Measurements from ENCODE around the gene BABAM1. TPM values are rescaled to one million over a fixed set of nuclear protein-coding genes. Genes with fewer than 3 reads are reported as not detected.
A peak's percentile ranks its signal among the peaks of the same experiment; 100 is the strongest.
"Not testable (repeated sequence)": the region's sequence is repeated elsewhere in the genome, so short reads cannot be mapped to it uniquely, and the experiment has no call there.

BABAM1 gene
- total RNA-seq, 2 experiments from 2014 or later, result 104 to 112 TPM

DNA sequence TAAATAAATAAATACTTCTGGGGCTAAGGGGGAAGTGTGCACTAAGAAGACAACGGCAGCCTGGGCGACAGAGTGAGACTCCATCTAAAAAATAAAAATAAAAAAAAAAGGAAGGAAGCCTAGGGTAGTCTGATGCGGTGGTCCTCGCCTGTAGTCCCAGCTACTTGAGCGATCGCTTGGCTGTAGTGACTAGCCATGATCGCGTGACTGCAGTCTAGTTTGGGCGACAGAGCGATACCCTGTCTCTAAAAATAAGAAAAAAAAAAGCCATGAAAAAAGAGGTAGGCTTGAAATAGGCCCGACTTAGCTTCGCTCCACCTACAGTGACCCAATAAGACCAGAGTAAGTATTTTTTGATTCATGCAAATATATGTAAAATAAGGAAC lies 661 bp upstream of the BABAM1 start:
- H3K4me3 Mint-ChIP-seq, result peak overlapping the region; percentile 89
- no peaks in the 10 kb centered on the region for H3K9me3 Mint-ChIP-seq
- POLR2A ChIA-PET, result interaction anchor here (0.6 to 1.4 kb wide), 8 partner anchors 9 to 424 kb away, joined by 3 to 4 read pairs (median 4); partner anchors contain the start of genes DDA1 and USE1
- ATAC-seq (ENCODE audit: low read depth), result no peak
- H3K36me3 Mint-ChIP-seq, result peaks cover 7% of the 10 kb centered on the region
- H3K4me1 Mint-ChIP-seq, result peaks cover 20% of the 10 kb centered on the region
- no peak for DNase-seq
- H3K27ac Mint-ChIP-seq, result peak overlapping the region; percentile 72
- no peaks in the 10 kb centered on the region for H3K27me3 Mint-ChIP-seq

DNA sequence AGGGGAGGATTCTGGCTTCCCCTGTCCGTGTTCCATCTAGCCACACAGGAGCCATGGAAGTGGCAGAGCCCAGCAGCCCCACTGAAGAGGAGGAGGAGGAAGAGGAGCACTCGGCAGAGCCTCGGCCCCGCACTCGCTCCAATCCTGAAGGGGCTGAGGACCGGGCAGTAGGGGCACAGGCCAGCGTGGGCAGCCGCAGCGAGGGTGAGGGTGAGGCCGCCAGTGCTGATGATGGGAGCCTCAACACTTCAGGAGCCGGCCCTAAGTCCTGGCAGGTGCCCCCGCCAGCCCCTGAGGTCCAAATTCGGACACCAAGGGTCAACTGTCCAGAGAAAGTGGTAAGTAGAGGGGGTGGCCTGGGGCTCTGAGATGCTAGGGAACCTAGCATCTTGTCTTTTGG lies 1.5 kb downstream of the BABAM1 start:
- no peaks in the 10 kb centered on the region for H3K9me3 Mint-ChIP-seq
- no peak for DNase-seq
- H3K36me3 Mint-ChIP-seq, result peaks cover 11% of the 10 kb centered on the region
- H3K4me3 Mint-ChIP-seq, result peak overlapping the region; percentile 89
- POLR2A ChIA-PET, result interaction anchor here (0.7 kb wide), 1 partner anchor 217 kb away, joined by 9 read pairs; no protein-coding TSS in a partner anchor
- no peaks in the 10 kb centered on the region for H3K27me3 Mint-ChIP-seq
- H3K4me1 Mint-ChIP-seq, result peaks cover 20% of the 10 kb centered on the region
- no peak overlapping the region for H3K27ac Mint-ChIP-seq
- ATAC-seq (ENCODE audit: low read depth), result no peak

DNA sequence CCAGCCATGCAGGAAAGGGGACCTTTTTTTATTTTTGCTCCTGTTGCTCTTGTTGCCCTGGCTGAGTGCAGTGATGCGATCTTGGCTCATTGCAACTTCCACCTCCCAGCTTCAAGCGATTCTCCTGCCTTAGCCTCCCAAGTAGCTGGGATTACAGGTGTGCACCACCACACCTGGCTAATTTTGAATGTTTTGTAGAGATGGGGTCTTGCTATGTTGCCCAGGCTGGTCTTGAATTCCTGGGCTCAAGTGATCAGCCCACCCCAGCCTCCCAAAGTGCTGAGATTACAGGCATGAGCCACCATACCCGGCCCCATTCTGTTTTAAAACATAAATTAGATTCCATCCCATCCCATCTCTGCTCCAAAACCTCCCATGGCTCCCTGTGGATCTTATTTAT lies 7.6 kb downstream of the BABAM1 start:
- H3K36me3 Mint-ChIP-seq, result peaks cover 19% of the 10 kb centered on the region
- H3K27me3 Mint-ChIP-seq; H3K9me3 Mint-ChIP-seq; H3K4me1 Mint-ChIP-seq; ATAC-seq (ENCODE audit: low read depth); H3K27ac Mint-ChIP-seq; H3K4me3 Mint-ChIP-seq; POLR2A ChIA-PET; DNase-seq: not testable (repeated sequence)

DNA sequence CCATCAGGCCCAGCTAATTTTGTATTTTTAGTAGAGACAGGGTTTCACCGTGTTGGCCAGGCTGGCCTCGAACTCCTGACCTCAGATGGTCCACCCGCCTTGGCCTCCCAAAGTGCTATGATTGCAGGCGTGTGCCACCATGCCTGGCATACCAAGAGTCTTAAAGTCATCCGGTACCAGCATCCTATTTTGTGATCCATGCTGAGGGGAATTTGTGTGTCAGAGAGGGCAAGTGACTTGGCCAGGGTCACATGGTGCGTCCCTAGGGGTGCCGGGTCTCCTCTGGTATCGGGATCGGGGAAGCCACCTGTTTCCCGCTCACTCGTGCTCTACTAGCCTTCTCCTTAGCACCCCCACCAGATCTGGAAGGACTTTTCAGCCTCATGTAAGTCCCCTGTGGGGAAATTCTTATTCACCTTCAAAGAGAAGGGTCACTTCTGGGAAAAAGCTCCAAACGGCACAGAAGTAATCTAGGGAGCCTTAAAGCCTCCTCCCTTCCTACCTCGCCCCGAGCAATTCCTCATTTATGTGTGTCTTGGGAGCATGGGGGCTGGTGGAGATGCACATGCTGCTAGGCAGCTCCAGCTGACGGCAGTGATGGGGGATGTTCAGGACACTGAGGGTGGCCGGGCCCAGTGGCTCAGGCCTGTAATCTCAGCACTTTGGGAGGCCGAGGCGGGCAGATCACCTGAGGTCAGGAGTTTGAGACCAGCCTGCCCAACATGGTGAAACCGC lies 8.4 kb downstream of the BABAM1 start:
- Mint-ChIP-seq H3K4me1 (peaks cover 2% of the 10 kb centered on the region), H3K27ac (no peak overlapping the region), H3K36me3 (peaks cover 16% of the 10 kb centered on the region), H3K27me3 (no peaks in the 10 kb centered on the region), H3K9me3 (no peaks in the 10 kb centered on the region), H3K4me3 (no peak overlapping the region)
- POLR2A ChIA-PET, result no interaction called here
- ATAC-seq (ENCODE audit: low read depth), result no peak
- DNase-seq, result no peak

DNA sequence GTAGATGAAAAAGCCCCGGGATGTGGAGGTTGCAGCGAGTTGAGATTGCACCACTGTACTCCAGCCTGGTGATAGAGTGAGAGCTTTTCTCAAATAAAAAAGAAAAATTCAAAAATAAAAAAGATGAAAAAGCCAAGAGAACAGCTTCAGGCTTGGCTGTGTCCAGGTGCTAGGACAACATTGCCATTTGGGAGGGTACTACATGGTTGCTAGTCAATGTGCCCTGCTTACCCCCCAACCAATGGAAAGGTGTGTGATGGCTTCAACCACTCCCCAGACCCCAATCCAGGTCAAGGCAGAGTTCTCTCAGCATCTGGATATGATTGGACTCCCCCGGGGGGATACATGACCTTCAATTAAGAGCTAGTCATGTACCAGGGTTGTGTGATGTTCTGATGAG lies 12.2 kb downstream of the BABAM1 start:
- peaks cover 10% of the 10 kb centered on the region for H3K4me1 Mint-ChIP-seq
- H3K27ac Mint-ChIP-seq, result no peak overlapping the region
- H3K4me3 Mint-ChIP-seq, result no peak overlapping the region

DNA sequence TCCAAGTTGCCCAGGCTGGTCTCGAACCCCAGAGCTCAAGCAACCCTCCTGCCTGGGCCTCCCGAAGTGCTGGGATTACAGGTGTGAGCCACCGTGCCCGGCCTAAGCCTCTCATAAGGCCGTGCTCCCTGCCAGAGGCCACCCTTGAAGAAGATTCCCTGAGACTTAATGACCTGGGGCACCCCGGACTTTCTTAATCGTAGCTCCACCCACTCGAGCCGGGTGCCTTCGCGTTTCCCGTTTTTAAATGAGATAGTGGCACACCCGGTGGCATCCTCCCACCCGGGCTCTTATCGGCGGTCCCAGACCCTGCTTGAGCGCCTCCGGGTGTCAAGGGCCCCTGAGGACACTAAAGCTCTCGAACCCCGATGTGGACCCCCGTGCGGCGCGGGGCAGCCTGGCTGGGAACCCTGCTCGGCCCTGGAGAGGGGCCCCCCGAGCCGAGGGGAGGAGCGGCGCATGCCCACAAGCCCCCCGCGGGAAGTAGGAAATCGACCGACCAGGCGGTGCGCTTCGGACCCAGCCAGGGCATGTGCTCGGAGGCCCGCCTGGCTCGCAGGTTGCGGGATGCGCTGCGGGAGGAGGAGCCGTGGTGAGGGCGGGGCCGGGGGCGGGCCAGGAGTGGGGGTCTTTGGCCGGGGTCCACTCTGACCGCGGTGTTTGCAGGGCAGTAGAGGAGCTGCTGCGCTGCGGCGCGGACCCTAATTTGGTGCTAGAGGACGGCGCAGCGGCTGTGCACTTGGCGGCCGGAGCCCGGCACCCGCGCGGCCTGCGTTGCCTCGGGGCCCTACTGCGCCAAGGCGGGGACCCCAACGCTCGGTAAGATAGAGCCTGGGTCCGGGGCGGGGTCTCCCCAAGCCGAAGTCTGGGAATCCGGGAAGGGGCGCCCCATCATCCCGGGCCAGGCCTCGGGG lies 14.4 kb downstream of the BABAM1 start, which contains the start of gene ANKLE1:
ANKLE1 (plus strand) TSS at position 511 of the 914 bp plus-strand sequence; CDS start at position 531, 20 bp downstream.
- DNase-seq (peak; percentile 67), ATAC-seq (ENCODE audit: low read depth) (peak; percentile 52)
- peaks cover 10% of the 10 kb centered on the region for H3K4me1 Mint-ChIP-seq
- H3K9me3 Mint-ChIP-seq, result no peaks in the 10 kb centered on the region
- peaks cover 8% of the 10 kb centered on the region for H3K36me3 Mint-ChIP-seq
- H3K27me3 Mint-ChIP-seq, result no peaks in the 10 kb centered on the region
- peak within 1 kb of the TSS; percentile 81 for H3K27ac Mint-ChIP-seq
- peak within 1 kb of the TSS; percentile 86 for H3K4me3 Mint-ChIP-seq
- POLR2A ChIA-PET, result interaction anchor here (0.6 to 2.1 kb wide), 12 partner anchors 11 to 327 kb away, joined by 3 to 10 read pairs (median 4); partner anchors contain the start of genes BABAM1, MYO9B and OCEL1

More for the DNA sequence above, 12.2 kb downstream of the BABAM1 start:
- DNase-seq, result no peak
- POLR2A ChIA-PET, result interaction anchor here (0.8 kb wide), 2 partner anchors 15 to 54 kb away, joined by 3 read pairs; partner anchors contain the start of genes OCEL1 and USHBP1
- H3K27me3 Mint-ChIP-seq, result no peaks in the 10 kb centered on the region
- ATAC-seq (ENCODE audit: low read depth), result no peak
- H3K9me3 Mint-ChIP-seq, result no peaks in the 10 kb centered on the region
- peaks cover 11% of the 10 kb centered on the region for H3K36me3 Mint-ChIP-seq

DNA sequence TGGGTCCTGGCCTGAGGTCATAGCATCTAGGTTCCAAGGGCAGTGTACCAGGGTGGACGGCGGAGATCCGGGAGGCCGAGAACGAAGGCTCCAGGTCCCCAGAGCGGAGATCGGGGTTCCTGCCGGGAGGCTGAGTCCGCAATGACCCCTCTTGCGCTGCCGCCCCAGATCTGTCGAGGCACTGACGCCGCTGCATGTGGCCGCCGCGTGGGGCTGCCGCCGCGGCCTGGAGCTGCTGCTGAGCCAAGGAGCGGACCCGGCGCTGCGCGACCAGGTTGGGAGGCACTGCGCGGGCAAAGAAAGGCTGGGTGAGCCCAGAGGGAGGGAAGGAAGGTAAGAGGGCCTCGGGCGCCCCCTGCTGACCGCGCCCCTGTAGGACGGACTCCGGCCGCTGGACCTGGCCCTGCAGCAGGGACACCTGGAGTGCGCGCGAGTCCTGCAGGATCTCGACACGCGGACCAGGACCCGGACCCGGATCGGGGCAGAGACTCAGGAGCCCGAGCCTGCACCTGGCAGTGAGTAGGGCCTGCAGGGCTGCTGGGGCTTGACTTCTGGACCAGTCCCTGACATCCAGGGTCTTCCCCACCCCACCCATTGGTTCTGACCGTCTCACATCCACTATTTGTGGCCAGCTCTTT lies 15.4 kb downstream of the BABAM1 start:
- peaks cover 10% of the 10 kb centered on the region for H3K4me1 Mint-ChIP-seq
- no peaks in the 10 kb centered on the region for H3K9me3 Mint-ChIP-seq
- DNase-seq (peak; percentile 86), ATAC-seq (ENCODE audit: low read depth) (peak; percentile 87)
- H3K4me3 Mint-ChIP-seq, result peak overlapping the region; percentile 86
- peaks cover 2% of the 10 kb centered on the region for H3K36me3 Mint-ChIP-seq
- H3K27me3 Mint-ChIP-seq, result no peaks in the 10 kb centered on the region
- peak overlapping the region; percentile 81 for H3K27ac Mint-ChIP-seq
- POLR2A ChIA-PET, result interaction anchor here (0.5 to 2.1 kb wide), 8 partner anchors 10 to 213 kb away, joined by 3 to 10 read pairs (median 4); partner anchors contain the start of genes BABAM1, MYO9B and OCEL1

DNA sequence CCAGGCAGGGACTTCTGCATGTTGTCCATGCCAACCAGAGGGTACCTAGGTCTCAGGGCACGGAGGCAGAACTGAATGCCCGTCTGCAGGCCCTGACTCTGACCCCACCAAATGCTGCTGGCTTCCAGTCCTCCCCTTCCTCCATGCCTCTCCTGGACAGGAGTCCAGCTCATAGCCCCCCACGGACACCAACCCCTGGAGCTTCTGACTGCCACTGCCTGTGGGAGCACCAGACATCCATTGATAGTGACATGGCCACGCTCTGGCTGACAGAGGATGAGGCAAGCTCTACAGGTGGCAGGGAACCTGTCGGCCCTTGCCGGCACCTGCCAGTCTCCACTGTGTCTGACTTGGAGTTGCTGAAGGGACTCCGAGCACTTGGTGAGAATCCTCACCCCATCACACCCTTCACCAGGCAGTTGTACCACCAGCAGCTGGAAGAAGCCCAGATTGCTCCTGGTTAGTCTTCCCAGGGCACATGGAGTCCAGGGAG lies 16.3 kb downstream of the BABAM1 start:
- POLR2A ChIA-PET, result no interaction called here
- H3K4me3 Mint-ChIP-seq, result peak overlapping the region; percentile 29

DNA sequence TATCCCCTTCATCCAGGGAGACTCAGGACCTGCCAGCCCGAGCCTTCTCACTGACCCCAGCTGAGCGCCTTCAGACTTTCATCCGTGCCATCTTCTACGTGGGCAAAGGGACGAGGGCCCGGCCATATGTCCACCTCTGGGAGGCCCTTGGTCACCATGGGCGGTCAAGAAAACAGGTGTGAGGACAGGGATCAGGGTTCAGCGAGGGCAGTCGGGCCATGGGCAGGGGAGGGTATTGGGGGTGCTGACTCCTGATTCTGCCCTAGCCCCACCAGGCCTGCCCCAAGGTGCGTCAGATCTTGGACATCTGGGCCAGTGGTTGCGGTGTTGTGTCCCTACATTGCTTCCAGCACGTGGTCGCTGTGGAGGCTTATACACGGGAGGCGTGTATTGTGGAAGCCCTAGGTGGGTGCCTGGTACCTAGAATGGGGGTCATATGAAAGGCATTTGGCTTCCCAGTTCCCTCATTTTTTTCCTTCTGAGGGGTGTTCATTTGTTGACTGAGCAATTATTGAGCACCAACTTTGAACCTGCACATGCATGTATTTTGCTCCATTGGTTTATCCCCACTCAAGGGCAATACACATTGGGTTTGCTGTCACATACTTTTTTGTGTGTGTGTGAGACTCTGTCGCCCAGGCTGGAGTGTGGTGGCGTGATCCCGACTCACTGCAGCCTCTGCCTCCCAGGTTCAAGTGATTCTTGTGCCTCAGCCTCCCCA lies 18.3 kb downstream of the BABAM1 start:
- POLR2A ChIA-PET, result interaction anchor here (0.6 kb wide), 1 partner anchor 61 kb away, joined by 6 read pairs; no protein-coding TSS in a partner anchor
- peaks cover 10% of the 10 kb centered on the region for H3K4me1 Mint-ChIP-seq
- ATAC-seq (ENCODE audit: low read depth) (no peak), DNase-seq (no peak)
- H3K4me3 Mint-ChIP-seq, result no peak overlapping the region
- no peaks in the 10 kb centered on the region for H3K9me3 Mint-ChIP-seq
- H3K36me3 Mint-ChIP-seq, result peaks cover 2% of the 10 kb centered on the region
- no peak overlapping the region for H3K27ac Mint-ChIP-seq
- H3K27me3 Mint-ChIP-seq, result no peaks in the 10 kb centered on the region

More for the DNA sequence above, 16.3 kb downstream of the BABAM1 start:
- H3K4me1 Mint-ChIP-seq, result peaks cover 10% of the 10 kb centered on the region
- H3K36me3 Mint-ChIP-seq, result peaks cover 2% of the 10 kb centered on the region
- no peak for ATAC-seq (ENCODE audit: low read depth)
- no peaks in the 10 kb centered on the region for H3K9me3 Mint-ChIP-seq
- no peak overlapping the region for H3K27ac Mint-ChIP-seq
- no peaks in the 10 kb centered on the region for H3K27me3 Mint-ChIP-seq
- DNase-seq, result no peak

DNA sequence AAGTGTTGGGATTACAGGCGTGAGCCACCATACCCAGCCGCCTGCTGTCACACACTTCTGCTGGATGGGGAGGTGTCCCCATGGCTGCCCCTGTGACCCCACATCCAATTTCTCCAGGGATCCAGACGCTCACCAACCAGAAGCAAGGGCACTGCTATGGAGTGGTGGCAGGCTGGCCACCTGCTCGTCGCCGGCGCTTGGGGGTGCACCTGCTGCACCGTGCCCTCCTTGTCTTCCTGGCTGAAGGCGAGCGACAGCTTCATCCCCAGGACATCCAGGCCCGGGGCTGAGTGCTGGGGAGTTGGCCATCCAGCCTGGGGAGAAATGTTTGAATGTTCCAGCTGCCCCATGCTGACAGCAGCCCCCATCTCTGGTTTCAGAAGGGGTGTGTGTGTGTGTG lies 19.0 kb downstream of the BABAM1 start:
- H3K27ac Mint-ChIP-seq, result no peak overlapping the region
- peaks cover 10% of the 10 kb centered on the region for H3K4me1 Mint-ChIP-seq
- H3K27me3 Mint-ChIP-seq, result no peaks in the 10 kb centered on the region
- peaks cover 2% of the 10 kb centered on the region for H3K36me3 Mint-ChIP-seq
- no peak overlapping the region for H3K4me3 Mint-ChIP-seq
- no peak for DNase-seq
- POLR2A ChIA-PET, result interaction anchor here (0.6 kb wide), 1 partner anchor 123 kb away, joined by 4 read pairs; no protein-coding TSS in a partner anchor
- no peak for ATAC-seq (ENCODE audit: low read depth)
- H3K9me3 Mint-ChIP-seq, result no peaks in the 10 kb centered on the region

DNA sequence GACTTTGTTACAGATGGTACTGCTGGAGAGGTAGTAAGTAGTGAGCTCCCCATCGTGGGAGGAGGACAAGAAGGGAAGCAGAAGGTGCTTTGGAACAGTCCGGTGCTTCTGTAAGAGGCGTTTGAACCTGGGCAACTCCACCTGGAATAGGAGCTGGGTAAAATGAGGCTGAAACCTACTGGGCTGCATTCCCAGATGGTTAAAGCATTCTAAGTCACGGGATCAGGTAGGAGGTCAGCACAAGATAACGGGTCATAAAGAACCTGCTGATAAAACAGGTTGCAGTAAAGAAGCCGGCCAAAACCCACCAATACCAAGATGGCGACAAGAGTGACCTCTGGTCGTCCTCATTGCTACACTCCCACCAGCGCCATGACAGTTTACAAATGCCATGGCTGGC lies 19.5 kb downstream of the BABAM1 start:
- DNase-seq, result no peak
- POLR2A ChIA-PET, result interaction anchor here (0.6 kb wide), 1 partner anchor 122 kb away, joined by 4 read pairs; no protein-coding TSS in a partner anchor
- Mint-ChIP-seq H3K4me1 (peaks cover 7% of the 10 kb centered on the region), H3K27ac (no peak overlapping the region), H3K27me3 (no peaks in the 10 kb centered on the region), H3K4me3 (no peak overlapping the region), H3K9me3 (no peaks in the 10 kb centered on the region), H3K36me3 (peaks cover 2% of the 10 kb centered on the region)
- no peak for ATAC-seq (ENCODE audit: low read depth)

DNA sequence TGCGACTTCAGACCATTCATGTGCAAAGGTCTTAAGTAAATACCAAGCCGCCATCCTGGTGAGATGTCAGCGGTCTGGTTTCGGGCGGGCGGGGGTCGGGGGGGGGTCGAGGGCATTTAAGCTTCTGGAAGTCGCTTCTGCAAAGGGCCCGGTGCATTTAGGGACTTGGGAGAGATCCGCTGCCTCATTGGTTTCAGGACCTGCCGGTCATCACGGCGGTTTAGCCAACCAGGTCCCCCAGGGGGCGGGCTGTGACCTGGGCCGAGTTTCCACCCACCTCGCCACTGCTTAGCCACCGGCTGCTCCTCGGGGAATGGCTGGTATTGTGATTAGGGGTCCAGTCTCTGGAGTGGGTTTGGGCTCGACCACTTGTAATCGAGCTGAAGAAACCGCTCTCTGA lies 22.2 kb downstream of the BABAM1 start:
- H3K9me3 Mint-ChIP-seq, result no peaks in the 10 kb centered on the region
- H3K4me1 Mint-ChIP-seq, result peaks cover 10% of the 10 kb centered on the region
- no peak overlapping the region for H3K27ac Mint-ChIP-seq
- no peaks in the 10 kb centered on the region for H3K27me3 Mint-ChIP-seq
- POLR2A ChIA-PET, result no interaction called here
- H3K36me3 Mint-ChIP-seq, result no peaks in the 10 kb centered on the region
- DNase-seq, result peak; percentile 55
- ATAC-seq (ENCODE audit: low read depth), result no peak
- no peak overlapping the region for H3K4me3 Mint-ChIP-seq

All from activated naive CD8-positive, alpha-beta T cell treated with anti-CD3 and anti-CD28 coated beads, Interleukin-2, amount 10 ng/mL, durations not matched to agents 7 days and 5 days (primary cell).